Raji (cell line): Measurements from ENCODE around the gene DNAJB8.

ENCODE experiments used
- POLR2A ChIP-seq: IDR thresholded peaks from 2 replicates; pipeline ENCODE4 v1.6.1; 2011; ENCODE audit warnings: low read depth, low read length, control low read depth; ENCODE audit not compliant: insufficient read depth

The DNAJB8 gene

DNA sequence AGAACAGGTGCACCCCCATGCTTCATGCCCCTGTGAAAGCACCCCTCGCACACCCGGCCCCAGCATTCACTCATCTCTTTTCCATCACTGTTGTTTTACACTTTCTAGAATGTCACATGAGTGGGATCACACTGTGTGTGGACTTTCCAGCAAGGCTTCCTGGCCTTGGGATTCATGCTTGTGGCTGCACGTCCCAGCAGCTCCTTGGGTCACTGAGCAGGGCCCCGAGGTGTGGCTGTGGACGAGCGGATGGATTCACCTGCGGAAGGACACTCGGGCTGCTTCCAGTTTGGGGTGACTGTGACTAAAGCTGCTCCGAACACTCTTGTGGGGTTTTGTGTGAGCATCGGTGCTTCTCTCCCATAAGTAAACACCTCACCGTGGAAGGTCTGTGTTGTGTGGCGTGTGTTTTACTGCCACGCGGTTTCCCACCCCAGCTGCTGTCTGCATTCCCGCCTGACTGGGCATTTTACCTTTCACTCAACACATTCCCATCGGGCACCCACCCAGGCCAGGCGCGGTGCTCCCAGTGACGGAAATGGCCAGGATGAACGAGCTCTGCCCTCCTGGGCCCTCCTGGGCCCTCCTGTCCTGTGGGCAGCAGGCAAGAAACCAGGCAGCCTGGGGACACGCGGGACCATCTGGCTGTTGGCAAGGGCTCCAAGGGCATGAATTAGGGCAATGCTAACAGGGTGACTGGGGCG, 41.4 kb downstream of the DNAJB8 start:
- TF ChIP-seq POLR2A: no peak

DNA sequence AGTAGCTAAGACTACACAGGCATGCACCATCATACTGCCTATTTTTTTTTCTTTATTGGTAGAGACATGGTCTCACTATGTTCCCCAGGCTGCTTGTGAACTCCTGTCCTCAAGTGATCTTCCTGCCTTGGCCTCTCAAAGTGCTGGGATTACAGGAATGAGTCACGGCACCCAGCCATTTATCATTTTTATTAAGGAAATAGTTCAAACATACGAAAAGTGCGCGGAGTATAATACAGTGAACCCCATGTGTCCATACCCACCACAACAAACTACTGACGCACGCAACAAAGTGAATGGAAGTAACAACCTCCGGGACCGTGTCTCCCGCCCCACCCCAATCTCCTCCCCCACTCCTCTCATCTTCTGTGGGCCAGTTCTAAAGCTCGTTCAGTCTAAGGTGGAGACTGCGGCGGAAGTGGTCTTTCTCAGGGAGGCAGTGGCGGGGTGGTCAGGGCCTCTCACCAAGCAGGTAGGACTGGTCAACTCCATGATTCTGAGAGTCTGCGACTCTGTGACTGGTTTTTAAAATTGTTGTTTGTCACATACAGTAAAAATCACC, 42.1 kb downstream of the DNAJB8 start:
- TF ChIP-seq POLR2A: no peak

DNA sequence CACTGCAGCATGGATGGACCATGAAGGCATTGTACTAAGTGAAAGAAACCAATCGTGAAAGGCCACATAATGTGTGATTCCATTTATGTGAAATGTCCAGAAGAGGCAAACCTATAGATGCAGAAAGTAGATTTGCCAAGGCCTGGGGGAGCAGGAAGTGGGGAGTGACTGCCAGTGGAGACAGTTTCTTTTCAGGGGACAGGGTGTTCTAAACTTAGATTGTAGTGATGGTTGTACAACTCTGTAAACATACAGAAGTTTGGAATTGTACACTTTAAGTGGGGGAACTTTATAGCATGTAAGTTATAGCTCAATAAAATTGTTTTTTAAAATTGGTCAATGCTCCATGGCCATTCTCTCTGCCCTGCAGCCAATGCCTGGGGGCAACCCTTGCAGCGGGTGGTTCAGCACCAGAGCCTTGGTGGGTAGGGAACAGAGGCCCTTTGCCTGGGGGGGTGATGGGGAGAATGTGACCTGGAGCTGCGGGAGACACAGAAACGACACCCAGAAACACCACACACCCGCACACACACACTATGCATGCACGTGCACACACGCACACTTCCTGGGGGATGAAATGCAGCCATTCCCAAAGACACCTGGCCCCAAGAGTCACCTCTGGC, 43.1 kb downstream of the DNAJB8 start:
- no peak for TF ChIP-seq POLR2A

DNA sequence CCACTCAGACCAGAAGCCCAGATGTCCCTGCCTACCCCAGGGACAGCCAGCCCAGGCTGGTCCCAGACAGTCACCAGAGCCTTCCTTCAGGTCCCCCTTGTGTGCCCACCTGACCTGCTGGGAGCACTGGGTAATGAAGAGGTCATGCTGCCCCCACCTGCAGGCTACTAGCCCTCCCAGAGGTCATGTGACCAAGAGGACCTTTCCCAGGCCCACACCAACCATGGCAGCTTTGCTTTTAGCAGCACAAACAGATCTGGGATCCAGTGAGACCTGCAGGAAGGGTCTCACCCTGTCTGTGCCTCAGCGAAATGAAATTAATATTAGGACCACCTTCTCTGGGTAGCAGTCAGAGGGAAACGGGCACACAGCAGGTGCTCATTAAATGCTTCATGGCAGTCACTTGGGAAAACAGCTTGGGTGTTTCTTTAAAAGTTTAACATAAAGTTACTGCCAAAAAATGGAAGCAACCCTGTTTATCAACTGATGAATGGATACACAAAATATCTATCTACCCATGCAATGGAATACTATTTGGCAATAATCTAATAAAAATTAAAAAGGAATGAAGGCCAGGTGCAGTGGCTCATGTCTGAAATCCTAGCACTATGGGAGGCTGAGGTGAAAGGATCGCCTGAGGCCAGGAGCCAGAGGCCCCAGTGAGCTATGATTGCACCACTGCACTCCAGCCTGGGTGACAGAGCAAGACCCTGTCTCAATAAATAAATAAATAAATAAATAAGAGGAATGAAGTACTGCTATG, 43.7 kb downstream of the DNAJB8 start:
- no peak for TF ChIP-seq POLR2A

DNA sequence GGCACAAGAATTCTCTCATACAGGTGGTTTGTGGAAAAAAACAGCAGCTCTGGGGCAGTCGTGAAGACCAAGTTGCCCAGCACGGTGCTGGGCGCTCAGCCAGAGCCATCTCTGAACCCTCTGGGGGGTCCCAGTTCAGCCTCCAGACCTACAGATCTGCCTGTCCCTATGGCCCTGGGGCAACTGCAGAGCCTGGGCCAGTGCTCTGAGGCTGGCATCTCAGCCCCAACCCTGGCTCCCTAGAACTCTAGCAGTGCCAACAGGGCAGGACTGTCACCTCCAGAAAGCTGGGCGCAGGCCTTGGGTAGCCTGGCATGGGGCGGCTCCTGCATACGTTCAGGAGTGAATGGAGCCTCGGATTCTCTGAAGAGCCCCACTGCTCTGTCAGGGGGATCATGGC, 44.7 kb downstream of the DNAJB8 start:
- TF ChIP-seq POLR2A: no peak

DNA sequence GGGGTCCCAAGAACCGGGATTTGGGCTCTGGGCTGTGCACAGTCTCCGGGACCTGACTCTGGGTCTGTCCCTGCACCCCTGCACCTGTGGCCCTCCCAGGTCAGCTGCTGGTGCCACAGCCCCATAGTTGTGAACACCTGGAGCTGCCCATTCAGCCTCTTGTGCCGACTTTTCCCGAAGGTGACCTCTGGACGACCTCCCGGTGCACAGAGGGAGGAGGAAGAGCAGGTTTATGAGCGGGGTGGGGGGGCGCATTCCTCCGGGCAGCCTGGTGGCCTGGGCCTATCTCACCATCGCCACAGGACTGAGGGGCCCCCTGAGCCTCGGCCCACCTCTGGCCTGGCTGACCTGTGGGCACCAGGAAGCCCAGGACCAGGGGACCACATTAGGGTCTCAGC, 45.3 kb downstream of the DNAJB8 start:
- no peak for TF ChIP-seq POLR2A

DNA sequence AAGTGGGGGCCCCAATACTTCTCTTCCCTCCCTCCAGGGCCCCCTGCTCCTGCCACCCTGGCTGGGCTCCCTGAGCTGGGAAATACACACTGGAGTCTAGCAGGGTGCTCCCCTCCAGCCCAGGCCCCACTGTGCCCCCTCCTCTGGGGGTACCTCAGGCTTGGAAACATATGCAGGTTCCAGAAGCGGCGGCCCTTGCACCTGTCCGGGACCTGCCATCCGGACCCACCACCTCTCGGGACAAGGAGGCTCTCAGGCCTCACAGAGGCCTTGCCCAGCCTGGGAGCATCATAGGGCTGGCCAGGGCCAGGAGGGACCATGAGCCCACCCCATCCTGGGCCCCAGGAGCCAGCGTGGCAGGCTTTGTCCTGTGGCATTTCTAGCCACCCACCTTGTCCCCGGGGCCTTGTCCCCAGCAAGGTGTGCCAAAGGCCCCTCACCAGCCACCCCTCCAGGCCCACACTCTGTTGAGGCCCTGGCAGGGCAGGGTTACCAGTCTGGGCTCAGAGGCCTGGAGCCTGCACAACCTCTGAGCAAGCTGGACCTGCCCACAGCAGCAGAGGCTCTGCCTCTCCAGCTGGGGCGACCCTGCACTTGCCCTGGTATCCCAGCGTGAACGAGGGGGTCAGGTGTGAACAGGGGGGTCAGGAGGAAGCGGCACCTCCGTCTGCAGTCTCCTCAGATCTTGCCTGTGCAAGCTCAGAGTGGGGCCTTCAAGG, 45.8 kb downstream of the DNAJB8 start:
- TF ChIP-seq POLR2A: no peak

DNA sequence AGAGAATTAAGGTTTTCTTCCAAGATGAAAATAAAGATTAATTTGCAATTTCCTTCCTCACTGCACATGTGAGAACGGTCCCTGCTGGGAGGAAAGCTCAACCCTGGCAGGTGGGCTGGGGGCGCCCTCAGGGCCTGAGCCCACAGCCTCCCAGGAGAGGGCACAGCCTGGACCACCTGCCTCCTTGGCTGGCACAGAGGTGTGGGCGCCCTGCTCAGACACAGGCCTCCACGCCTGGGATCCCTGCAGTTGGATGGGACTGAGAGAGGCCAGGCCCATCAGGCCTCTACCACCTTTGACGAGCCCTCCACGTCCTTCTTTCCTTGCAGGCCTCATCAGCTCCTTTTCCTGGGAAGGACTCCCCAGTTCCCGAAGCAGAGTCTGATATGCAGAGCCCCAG, 46.4 kb downstream of the DNAJB8 start:
- no peak for TF ChIP-seq POLR2A

DNA sequence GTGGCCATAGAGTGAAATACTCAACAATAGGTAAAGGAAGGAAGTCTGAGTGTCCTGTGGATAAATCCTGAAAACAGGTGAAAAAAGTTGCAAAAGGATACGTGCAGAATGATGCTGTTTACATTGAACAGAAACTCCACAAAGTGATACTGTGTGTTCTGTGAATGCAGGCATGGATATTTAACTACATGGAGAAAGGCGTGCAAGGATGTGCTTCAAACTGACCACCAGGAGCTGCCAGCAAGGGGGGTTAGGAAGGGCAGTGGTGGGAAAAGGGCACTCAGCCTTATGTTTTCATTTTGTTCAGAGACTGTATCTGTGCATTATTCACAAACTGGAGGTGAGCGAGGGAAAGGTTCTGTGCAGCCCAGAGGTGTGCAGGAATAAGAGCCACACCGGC, 47.4 kb downstream of the DNAJB8 start:
- TF ChIP-seq POLR2A: no peak

DNA sequence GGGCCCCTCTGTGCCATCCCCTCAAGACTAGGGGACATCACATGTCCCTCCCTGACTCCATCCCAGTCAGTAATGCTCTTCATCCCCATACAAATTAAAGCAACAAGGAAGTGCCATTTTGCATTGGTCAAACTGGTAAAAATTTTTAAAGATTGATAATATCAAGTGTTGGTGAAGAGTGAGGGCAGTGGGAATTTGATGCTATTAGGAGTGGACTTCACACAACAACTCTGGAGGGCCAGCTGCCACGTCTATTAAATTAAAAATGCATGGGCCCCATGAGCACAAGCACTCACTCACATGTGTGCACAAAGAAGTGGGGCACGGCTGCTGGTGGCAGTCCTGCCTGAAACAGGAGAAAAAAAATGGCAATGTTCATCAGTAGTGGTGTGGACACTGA, 47.8 kb downstream of the DNAJB8 start:
- TF ChIP-seq POLR2A: no peak

DNA sequence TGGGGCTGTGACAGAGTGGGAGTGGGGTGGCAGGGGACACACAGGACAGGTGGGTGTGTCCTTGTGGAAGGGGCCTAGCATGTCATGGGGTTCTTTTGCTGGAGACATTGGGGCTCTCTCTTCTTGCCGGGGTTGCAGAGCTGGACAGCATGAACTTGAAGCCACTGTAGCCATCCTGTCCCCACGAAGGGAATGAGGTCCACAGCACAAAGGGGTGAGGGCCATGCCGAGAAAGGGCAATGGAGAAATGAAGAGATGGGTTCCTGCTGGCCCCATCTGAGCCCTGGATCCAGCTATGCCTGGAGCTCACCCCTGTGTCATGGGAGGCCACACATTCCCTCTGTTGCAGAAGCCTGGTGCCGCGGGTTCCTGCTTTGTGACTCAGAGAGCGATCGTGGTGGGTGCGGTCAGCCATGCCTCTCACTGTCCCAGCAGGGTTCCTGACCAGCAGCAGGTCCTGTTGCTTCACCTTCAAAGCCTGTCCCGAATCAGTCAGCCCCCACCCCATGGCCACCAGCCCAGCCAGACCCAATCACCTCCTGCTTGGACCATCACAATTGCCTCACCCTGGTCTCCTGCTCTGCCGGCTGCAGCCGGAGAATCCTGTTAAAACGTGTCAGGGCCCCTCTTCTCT, 50.0 kb downstream of the DNAJB8 start:
- no peak for TF ChIP-seq POLR2A

DNA sequence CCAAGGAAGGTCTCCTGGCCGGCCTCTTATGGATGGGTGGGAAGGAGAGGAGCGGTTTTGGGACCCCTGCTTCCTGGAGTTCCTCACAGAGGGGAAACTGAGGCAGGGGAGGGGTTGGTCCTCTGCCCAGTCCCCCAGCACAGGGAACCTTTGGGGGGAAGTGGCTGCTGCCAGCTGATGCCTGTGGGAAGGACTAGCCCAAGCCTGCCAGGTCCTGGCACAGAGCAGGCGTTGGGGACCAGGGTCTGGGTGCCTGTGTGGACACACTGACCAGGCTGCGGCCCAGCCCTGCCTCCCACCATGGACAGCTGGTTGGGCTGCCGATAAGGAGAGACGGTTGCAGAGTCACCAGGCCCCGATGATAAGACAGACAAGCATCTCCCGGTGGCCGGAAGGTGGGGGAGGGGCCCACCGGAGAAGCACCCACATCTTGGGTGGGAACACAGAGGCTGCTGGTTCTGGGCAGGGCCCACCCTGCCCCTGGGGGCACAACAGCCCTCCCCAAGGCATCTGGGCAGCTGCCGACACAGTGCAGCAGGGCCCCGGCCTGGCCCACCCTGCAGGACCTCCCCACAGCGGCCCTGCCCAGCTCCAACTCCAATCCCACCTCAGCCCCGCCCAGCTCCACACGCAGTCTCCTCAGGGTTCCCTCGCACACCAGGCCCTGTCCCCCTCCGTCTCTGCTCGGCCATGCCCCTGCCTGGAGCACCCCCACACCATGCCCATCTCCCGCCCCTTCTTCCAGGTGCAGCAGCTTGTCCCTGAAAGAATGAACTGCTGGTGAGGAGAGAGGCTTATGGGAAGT, 50.7 kb downstream of the DNAJB8 start:
- TF ChIP-seq POLR2A: no peak

DNA sequence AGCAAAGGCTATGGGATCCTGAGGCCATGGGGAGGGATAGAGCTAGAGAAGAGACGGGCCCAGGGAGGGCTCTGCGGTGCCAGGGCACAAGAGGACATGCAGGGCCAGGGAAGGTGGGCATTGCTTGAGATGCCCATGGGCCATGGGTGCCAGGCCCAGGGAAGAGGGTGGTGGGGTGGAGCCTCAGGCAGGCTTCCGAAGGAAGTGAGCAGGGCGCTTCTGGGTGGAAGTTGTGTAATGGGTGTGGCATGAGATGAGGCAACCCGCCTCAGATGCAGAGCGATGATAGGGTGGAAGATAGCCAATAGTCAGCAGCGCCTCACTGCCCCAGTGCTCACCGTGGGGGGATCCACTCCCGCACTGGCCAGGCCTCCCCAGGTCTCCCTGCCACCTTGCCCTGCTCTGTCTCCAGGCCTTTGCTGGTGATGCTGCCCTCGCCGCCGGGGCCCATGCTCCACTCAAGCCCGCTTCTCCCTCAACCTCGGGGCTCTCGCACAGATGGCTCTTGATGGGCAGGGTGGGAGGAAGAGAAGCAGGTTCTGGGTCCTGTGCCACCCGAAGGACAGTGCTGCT, 51.4 kb downstream of the DNAJB8 start:
- no peak for TF ChIP-seq POLR2A
